Measurements from ENCODE around the gene LDB3. TPM values are rescaled to one million over a fixed set of nuclear protein-coding genes. Genes with fewer than 3 reads are reported as not detected.

Gene LDB3
- total RNA-seq, 1 donor from 2014 or later, result 92.0 TPM

- H3K27ac Mint-ChIP-seq (ENCODE audit: unreplicated experiment), result no peak overlapping the region
These were observed 10.8 kb upstream of the LDB3 start for GRCh38 chr10:86657396-86658011.

GRCh38 chr10:86658261-86658741 is 10.0 kb upstream of the LDB3 start:
- no peak for DNase-seq
- no peaks in the 10 kb centered on the region for H3K36me3 Mint-ChIP-seq (ENCODE audit: unreplicated experiment)
- H3K27ac Mint-ChIP-seq (ENCODE audit: unreplicated experiment), result no peak overlapping the region
- TF ChIP-seq, protein P1, sequence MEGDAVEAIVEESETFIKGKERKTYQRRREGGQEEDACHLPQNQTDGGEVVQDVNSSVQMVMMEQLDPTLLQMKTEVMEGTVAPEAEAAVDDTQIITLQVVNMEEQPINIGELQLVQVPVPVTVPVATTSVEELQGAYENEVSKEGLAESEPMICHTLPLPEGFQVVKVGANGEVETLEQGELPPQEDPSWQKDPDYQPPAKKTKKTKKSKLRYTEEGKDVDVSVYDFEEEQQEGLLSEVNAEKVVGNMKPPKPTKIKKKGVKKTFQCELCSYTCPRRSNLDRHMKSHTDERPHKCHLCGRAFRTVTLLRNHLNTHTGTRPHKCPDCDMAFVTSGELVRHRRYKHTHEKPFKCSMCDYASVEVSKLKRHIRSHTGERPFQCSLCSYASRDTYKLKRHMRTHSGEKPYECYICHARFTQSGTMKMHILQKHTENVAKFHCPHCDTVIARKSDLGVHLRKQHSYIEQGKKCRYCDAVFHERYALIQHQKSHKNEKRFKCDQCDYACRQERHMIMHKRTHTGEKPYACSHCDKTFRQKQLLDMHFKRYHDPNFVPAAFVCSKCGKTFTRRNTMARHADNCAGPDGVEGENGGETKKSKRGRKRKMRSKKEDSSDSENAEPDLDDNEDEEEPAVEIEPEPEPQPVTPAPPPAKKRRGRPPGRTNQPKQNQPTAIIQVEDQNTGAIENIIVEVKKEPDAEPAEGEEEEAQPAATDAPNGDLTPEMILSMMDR (IDR thresholded peaks at IDR 0.05; ENCODE audit: partially characterized antibody, unreplicated experiment), result no peak
- H3K9me3 Mint-ChIP-seq (ENCODE audit: unreplicated experiment), result peaks cover 6% of the 10 kb centered on the region
- H3K4me1 Mint-ChIP-seq (ENCODE audit: low read depth, unreplicated experiment), result peaks cover 8% of the 10 kb centered on the region
- H3K27me3 Mint-ChIP-seq (ENCODE audit: unreplicated experiment), result peaks cover 8% of the 10 kb centered on the region
- no peak overlapping the region for H3K4me3 Mint-ChIP-seq (ENCODE audit: unreplicated experiment)

More at GRCh38 chr10:86657396-86658011, 10.8 kb upstream of the LDB3 start:
- Mint-ChIP-seq H3K27me3 (ENCODE audit: unreplicated experiment) (peaks cover 5% of the 10 kb centered on the region), H3K4me1 (ENCODE audit: low read depth, unreplicated experiment) (peaks cover 5% of the 10 kb centered on the region), H3K4me3 (ENCODE audit: unreplicated experiment) (no peak overlapping the region), H3K36me3 (ENCODE audit: unreplicated experiment) (no peaks in the 10 kb centered on the region), H3K9me3 (ENCODE audit: unreplicated experiment) (peaks cover 5% of the 10 kb centered on the region)
- TF ChIP-seq, protein P1 (IDR thresholded peaks at IDR 0.05; ENCODE audit: partially characterized antibody, unreplicated experiment), result no peak
- no peak for DNase-seq

DNA sequence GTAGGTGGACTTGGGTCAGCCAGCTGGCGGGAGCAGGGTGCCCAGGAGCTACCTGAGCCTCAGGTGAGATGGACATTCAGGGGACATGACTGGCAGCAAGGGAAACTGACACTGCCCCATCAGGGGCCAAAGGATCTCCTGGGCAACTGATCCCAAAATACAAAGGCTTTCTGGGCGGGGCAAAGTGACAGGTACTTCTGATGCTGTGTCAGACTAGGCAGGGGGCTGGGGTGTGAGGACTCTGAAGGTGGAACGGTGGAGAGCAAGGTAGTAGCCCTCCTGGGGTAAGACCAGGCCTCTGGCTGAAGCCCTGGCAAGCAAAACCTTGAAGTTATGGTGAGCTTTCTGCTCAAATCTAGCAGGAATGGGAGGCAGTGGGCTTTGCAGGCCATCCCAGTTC is 9.6 kb upstream of the LDB3 start:
- peaks cover 9% of the 10 kb centered on the region for H3K27me3 Mint-ChIP-seq (ENCODE audit: unreplicated experiment)
- H3K4me3 Mint-ChIP-seq (ENCODE audit: unreplicated experiment), result no peak overlapping the region
- H3K36me3 Mint-ChIP-seq (ENCODE audit: unreplicated experiment), result no peaks in the 10 kb centered on the region
- peaks cover 6% of the 10 kb centered on the region for H3K9me3 Mint-ChIP-seq (ENCODE audit: unreplicated experiment)
- no peak overlapping the region for H3K27ac Mint-ChIP-seq (ENCODE audit: unreplicated experiment)
- TF ChIP-seq, protein P1 (IDR thresholded peaks at IDR 0.05; ENCODE audit: partially characterized antibody, unreplicated experiment), result no peak
- peaks cover 9% of the 10 kb centered on the region for H3K4me1 Mint-ChIP-seq (ENCODE audit: low read depth, unreplicated experiment)
- DNase-seq, result no peak

GRCh38 chr10:86659161-86659691 is 9.1 kb upstream of the LDB3 start:
- H3K27ac Mint-ChIP-seq (ENCODE audit: unreplicated experiment), result no peak overlapping the region
- H3K9me3 Mint-ChIP-seq (ENCODE audit: unreplicated experiment), result peaks cover 8% of the 10 kb centered on the region
- peaks cover 12% of the 10 kb centered on the region for H3K27me3 Mint-ChIP-seq (ENCODE audit: unreplicated experiment)
- H3K36me3 Mint-ChIP-seq (ENCODE audit: unreplicated experiment), result no peaks in the 10 kb centered on the region
- no peak for DNase-seq
- no peak overlapping the region for H3K4me3 Mint-ChIP-seq (ENCODE audit: unreplicated experiment)
- H3K4me1 Mint-ChIP-seq (ENCODE audit: low read depth, unreplicated experiment), result peaks cover 13% of the 10 kb centered on the region
- TF ChIP-seq, protein P1 (IDR thresholded peaks at IDR 0.05; ENCODE audit: partially characterized antibody, unreplicated experiment), result no peak

Data from glutamatergic neuron (in vitro differentiated cells).